GF-D8 (cell line): ENCODE measurements around the gene MAP4K3.
"Not testable (repeated sequence)": the region's sequence is repeated elsewhere in the genome, so short reads cannot be mapped to it uniquely, and the experiment has no call there.

Experiments used
- DNase-seq: peaks from one replicate; lab custom pipeline; 2025; lab: John Stamatoyannopoulos, UW

Gene MAP4K3

GRCh38 chr2:39301352-39301751 lies 135.7 kb downstream of the MAP4K3 start:
- DNase-seq, result no peak

DNA sequence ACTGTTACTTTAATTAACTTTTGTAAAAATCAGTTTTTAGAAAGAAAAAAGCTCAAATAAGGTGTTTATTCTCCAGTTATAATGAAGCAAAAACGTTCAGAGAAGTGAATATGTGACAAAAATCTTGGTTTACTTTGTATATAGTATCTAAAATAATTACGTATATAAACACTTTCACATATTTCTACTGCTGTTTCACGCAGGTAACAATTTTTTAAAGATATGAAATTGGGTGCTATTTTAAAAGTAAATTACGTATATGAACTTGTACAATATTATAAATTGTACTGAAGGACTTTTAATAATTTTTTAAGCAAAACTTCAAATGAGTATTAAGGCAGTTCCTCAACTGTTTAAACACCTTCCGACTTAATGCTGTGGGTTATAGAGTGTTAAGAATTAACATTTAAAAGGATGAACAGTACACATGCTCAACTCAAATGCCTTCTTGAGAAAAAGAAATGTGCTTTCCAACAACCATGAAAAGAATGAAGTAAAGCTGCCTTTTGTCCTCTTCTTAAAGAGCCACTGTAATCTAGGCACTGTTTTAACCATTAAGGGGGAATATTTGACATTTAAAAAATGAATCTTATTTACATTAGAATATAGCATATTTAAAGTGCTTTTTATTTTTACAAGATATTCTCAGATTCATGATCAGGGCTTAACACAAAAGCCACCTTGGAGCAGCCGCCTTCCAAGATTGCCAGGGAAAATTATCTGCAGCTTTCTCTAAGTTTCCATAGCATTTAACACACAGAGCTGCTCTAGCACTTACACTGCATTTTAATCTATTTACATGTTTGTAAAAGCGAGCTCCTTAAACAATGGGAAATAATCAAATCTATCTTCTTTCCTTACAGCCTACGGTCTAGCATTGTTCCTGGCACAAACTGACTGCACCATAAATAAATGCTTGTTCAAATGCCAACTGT lies 136.8 kb downstream of the MAP4K3 start:
- no peak for DNase-seq

DNA sequence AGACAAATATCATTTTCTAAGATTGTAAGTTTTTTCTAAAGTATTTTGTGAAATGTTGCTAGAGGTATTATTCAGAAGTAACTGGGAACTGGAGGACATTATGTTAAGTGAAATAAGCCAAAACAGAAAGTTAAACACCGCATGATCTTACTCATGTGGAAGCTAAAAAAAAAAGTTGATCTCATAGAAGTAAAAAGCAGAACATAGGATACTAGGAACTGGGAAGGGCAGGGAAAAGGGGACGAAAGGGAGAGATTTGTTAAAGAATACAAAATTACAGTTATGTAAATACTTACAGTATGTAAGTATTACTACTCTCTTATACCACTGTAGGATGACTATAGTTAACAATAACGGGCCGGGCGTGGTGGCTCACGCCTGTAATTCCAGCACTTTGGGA lies 146.7 kb downstream of the MAP4K3 start:
- DNase-seq, result no peak

GRCh38 chr2:39289609-39290008 lies 147.5 kb downstream of the MAP4K3 start:
- DNase-seq, result no peak

GRCh38 chr2:39283561-39283960 lies 153.5 kb downstream of the MAP4K3 start:
- DNase-seq, result no peak

DNA sequence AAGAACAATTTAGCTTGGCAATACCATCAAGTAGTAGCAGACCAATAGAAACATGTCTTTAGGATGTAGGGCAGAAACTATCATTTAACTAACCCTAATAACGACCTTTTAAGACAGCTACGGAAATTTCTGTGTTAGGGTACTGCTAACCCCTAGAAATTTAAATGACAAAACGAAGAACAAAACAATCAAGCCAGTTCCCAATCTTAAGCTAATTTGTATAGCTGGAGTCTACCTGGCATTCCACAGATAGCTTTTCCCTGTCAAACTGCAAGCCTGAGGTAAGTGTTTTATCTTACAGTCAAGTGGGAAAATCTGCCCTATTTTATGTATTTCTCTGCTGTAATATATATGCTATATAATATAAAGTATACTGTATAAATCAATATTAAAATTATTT lies 155.7 kb downstream of the MAP4K3 start:
- no peak for DNase-seq

DNA sequence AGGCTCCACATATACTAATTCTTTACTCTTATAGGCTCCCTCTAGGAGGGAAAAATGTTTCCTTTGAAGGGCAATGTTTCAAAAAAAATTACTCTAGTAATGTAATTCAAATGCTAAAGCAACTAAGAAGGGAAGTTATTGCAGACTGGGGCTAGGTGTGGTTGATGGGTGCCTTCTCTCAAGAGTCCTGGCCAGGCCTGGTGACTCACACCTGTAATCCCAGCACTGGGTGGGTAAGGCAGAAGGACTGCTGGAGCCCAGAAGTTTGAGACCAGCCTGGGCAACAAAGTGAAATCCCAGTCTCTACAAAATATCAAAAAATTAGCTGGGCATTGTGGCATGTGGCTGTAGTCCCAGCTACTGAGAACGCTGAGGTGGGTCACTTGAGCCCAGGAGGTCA lies 162.1 kb downstream of the MAP4K3 start:
- no peak for DNase-seq

DNA sequence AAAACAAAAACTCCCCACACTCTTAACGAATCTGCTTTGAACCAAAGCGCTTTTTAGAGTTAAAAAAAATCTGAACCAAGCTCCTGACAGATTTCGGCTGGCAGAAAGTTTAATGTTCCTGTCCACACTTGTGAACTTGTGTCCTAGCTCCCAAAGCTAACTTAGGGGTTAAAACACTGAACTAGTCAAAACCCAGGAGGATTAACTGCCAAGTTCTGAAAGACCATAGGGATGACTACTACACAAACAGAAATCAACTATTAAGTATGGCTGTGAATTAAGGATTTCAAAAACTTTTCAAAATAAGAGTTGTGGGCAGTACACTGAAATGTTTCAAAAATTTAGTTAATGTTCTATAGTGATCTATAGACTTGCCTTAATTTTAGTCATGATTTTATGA lies 167.1 kb downstream of the MAP4K3 start:
- no peak for DNase-seq

DNA sequence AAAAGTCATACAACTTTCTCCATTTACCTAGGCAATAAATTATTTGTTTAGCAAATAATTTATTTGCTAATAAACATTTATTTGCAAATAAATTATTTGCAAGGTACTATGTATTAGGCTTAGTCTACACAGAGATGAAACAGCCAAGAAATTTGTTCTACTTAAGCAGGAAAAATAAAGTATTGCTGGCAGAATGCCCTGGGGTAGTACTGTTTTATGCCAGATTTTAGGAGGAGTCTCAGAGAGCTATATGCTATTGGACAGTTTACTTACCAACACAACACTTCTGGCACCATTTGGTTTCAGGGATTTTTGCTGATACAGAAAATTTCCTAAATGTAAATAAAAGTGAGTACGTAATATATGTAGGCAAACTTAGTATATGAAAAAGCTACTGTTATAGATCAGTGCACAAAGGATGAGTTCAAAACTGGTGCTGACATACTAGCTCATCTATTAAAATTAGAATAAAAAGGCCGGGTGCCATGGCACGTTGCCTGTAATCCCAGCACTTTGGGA lies 170.1 kb downstream of the MAP4K3 start:
- DNase-seq, result no peak

DNA sequence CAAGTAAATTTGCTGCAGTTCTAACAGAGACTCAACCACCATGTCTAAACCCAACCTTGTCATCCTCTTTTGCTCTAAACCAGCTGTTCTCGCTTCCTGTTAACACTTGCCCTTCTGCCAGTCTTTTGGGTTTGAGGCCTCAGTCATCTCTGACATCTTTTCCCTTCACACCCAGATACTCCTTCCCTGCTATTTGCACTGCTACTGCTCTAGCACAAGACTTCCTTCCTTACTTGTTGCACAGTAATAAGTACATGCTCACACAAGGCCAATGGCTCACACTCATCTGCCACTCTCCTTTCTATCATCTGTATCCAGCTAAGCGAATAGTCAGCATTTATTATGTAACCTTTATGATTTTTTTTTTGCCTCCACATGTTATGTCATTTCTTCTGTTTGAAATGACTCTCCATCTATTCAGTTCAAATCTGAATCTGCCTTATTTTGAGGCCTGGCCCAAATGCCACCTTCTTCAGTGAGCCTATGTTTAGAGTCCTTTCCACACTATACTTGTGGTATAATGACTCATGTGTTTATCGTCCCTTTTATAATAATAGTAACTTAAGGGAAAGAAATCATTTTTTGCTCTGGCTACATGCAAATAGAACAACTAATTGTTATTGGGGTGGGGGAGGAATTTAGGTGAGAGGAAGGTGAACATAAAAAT lies 170.8 kb downstream of the MAP4K3 start:
- DNase-seq, result no peak

DNA sequence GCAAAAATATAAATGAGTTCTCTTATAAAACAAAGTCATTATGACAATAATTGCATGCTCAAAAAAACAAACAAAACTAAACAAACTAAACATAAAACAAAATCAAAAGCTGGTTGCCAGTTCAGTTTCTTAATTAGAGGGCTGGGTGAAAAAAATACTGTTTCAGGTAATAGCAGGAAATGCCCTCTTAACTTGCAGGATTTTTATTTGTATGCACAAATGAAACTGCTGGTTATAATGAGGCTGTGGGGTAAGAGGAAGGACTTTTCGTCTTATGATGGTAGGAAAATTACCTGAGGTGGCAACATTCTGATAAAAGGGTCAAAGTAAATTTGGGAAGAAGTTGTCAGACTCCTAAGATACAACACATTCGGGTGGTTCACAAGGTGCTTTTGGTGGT lies 171.8 kb downstream of the MAP4K3 start:
- DNase-seq, result no peak

DNA sequence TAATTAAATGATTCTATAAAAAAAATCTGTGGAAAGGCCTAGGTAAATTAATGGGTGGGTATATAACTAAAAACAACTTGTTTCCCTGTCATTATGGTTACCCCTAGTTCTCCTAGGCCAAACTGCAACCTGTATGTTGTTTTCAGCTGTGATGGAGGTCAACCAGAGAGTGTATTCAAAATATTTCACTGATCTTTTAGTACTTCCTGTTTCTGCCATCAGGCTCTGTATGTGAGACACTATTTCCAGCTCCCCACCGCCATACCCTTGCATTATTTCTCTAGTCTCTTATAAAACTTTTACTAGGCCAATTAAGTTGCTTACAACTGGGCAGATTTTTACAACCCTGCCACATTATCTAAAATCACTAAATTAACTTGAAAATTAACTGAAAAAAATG lies 172.4 kb downstream of the MAP4K3 start:
- no peak for DNase-seq

- DNase-seq, result no peak
Observed at GRCh38 chr2:39260087-39260486, 177.0 kb downstream of the MAP4K3 start.

- DNase-seq, result no peak
Observed at GRCh38 chr2:39256040-39256439, 181.0 kb downstream of the MAP4K3 start.

DNA sequence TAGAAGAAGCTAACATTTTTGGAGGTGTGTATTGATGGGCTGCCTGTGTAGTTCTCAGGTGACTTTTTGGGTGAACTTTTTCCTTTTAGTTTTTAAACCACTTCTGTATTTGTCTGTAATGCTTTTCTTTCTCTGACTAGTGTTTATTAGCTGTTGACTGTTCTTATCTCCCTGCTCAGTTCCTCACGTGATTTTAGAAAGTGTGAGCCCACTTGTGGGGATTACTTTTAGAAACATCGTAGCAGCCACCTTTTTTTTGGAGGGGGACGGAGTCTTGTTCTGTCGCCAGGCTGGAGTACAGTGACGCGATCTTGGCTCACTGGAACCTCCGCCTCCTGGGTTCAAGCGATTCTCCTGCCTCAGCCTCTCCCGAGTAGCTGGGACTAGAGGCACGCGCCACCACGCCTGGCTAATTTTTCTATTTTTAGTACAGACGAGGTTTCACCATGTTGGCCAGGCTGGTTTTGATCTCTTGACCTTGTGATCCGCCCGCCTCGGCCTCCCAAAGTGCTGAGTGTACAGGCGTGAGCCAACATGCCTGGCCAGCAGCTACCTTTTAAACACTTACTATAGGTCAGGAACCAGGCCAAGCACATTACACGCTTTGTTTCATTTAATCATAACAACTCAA lies 184.1 kb downstream of the MAP4K3 start:
- no peak for DNase-seq

DNA sequence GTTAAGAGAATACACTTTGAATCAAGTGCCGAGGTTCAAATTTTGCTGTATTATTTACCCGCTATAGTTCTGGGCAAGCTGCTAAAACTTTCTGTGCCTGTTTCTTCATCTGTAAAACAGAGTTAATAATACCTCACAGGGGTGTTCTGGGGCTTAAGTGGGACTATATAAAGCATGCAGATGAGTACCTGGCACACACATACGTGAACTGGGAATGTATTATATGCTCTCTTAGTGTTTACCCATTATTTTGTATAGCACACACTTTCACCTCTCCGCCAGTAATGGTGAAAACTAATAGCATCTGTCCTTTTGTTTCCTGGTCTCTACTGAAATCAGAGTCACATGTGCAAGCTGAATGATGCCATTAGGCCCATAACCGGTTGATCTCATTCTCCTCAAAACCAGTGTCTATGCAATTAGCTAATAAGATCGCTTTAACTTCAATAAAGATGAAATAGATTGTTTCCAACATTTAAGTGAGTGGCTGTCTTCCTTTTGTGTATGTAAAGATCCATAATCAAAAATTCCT lies 189.5 kb downstream of the MAP4K3 start:
- DNase-seq, result no peak

GRCh38 chr2:39246382-39246980 lies 190.6 kb downstream of the MAP4K3 start:
- no peak for DNase-seq

GRCh38 chr2:39244963-39245625 lies 192.0 kb downstream of the MAP4K3 start:
- peak; percentile 16 for DNase-seq

DNA sequence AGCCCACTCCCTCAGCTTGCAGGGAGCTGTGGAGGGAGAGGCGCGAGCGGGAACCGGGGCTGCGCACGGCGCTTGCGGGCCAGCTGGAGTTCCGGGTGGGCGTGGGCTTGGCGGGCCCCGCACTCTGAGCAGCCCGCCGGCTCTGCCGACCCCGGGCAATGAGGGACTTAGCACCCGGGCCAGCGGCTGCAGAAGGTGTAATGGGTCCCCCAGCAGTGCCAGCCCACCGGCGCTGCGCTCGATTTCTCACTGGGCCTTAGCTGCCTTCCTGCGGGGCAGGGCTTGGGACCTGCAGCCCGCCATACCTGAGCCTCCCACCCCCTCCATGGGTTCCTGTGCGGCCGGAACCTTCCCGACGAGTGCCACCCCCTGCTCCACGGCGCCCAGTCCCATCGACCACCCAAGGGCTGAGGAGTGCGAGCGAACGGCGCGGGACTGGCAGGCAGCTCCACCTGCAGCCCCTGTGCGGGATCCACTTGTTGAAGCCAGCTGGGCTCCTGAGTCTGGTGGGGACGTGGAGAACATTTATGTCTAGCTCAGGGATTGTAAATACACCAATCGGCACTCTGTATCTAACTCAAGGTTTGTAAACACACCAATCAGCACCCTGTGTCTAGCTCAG lies 192.7 kb downstream of the MAP4K3 start:
- DNase-seq, result not testable (repeated sequence)

GRCh38 chr2:39243469-39244123 lies 193.5 kb downstream of the MAP4K3 start, which contains the start of gene CDKL4:
Gene CDKL4 (minus strand): TSS chr2:39243970.
- no peak for DNase-seq
